Measurements from ENCODE around the gene CXCL5.

DNA sequence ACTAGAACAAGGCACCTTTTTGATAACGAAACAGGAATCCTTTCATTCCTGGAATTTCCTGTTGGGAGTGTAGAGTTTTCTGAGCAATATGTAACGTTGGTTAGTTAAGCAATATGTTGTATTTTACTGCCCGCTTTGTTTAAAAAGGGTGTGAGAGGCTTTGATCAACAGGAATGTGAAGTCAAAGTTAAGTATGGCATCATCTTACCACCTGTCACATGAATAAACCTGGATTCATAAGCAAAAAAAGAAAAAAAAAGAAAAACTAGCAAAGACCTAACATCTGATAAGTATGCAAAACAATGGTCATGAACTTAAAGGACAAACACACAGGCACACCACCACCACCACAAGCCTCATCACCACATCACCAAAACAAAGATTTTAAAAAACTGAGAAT, 7.1 kb upstream of the CXCL5 start:
- TF ChIP-seq, protein P1, sequence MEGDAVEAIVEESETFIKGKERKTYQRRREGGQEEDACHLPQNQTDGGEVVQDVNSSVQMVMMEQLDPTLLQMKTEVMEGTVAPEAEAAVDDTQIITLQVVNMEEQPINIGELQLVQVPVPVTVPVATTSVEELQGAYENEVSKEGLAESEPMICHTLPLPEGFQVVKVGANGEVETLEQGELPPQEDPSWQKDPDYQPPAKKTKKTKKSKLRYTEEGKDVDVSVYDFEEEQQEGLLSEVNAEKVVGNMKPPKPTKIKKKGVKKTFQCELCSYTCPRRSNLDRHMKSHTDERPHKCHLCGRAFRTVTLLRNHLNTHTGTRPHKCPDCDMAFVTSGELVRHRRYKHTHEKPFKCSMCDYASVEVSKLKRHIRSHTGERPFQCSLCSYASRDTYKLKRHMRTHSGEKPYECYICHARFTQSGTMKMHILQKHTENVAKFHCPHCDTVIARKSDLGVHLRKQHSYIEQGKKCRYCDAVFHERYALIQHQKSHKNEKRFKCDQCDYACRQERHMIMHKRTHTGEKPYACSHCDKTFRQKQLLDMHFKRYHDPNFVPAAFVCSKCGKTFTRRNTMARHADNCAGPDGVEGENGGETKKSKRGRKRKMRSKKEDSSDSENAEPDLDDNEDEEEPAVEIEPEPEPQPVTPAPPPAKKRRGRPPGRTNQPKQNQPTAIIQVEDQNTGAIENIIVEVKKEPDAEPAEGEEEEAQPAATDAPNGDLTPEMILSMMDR (conservative IDR thresholded peaks at IDR 0.05; ENCODE audit: low read depth, low read length): no peak
- no peak for TF ChIP-seq NFE2L2 (IDR thresholded peaks at IDR 0.05; ENCODE audit: low read depth, low read length)
- TF ChIP-seq BHLHE40 (IDR thresholded peaks at IDR 0.05; ENCODE audit: low read depth, low read length): no peak
- no peak for TF ChIP-seq RFX5 (IDR thresholded peaks at IDR 0.05; ENCODE audit: low read depth, low read length)
- TF ChIP-seq RCOR1 (IDR thresholded peaks at IDR 0.05; ENCODE audit: insufficient replicate concordance, low read length): no peak
- TF ChIP-seq, protein P2, sequence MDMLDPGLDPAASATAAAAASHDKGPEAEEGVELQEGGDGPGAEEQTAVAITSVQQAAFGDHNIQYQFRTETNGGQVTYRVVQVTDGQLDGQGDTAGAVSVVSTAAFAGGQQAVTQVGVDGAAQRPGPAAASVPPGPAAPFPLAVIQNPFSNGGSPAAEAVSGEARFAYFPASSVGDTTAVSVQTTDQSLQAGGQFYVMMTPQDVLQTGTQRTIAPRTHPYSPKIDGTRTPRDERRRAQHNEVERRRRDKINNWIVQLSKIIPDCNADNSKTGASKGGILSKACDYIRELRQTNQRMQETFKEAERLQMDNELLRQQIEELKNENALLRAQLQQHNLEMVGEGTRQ (IDR thresholded peaks at IDR 0.05; ENCODE audit: low read depth, low read length): no peak
- no peak for TF ChIP-seq FOS (IDR thresholded peaks at IDR 0.05; ENCODE audit: low read depth, low read length)
- TF ChIP-seq CHD1 (IDR thresholded peaks at IDR 0.05; ENCODE audit: low read depth, low read length): no peak
- TF ChIP-seq POLR2A (IDR thresholded peaks at IDR 0.05; ENCODE audit: low read depth, low read length): no peak
- no peak for TF ChIP-seq MAFK (IDR thresholded peaks at IDR 0.05; ENCODE audit: low read depth, low read length)
- no peak for TF ChIP-seq RAD21 (IDR thresholded peaks at IDR 0.05; ENCODE audit: low read length)
- TF ChIP-seq MXI1 (IDR thresholded peaks at IDR 0.05; ENCODE audit: borderline replicate concordance, low read depth, low read length): no peak
- no peak for TF ChIP-seq CEBPB (IDR thresholded peaks at IDR 0.05; ENCODE audit: low read depth, low read length)
